Measurements from ENCODE around the gene FAH. TPM values are rescaled to one million over a fixed set of nuclear protein-coding genes. Genes with fewer than 3 reads are reported as not detected.

Gene FAH
- polyA plus RNA-seq, 1 donor (not counting 4 experiments of a cell fraction or from before 2014, with no cell fraction given) = 29.4 TPM

DNA sequence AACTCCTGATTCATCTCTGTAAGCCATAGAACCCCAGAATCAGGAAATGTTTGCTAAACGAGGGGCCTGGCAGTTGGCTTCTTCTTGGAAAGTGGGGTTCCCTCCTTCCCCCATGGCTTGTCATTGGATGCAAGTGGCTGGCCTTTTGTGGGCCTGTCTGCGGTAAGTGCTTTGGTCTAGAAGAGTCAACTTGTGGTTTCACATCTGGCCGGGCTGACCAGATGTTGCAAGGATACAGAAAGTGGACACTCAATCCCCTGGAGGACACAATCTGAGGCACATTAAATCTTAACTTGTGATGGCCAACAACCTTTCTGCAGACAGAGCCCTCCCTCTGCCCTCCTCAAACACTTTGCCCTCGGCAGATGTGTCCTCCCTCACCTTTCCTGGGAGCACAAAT lies 1.1 kb downstream of the FAH start:
- Histone ChIP-seq H2AFZ (ENCODE audit: control insufficient read depth, low read length) (no peak overlapping the region), H3K4me1 (ENCODE audit: control insufficient read depth, extremely low read depth, insufficient read depth, low read length) (peaks cover 11% of the 10 kb centered on the region), H3K9ac (ENCODE audit: control insufficient read depth, extremely low read depth, insufficient read depth, low read length) (peak overlapping the region; percentile 82), H4K20me1 (ENCODE audit: control insufficient read depth, extremely low read depth, insufficient read depth, low read length) (no peaks in the 10 kb centered on the region), H3K9me3 (ENCODE audit: control insufficient read depth, low read depth, low read length) (no peaks in the 10 kb centered on the region), H3K9me1 (ENCODE audit: control insufficient read depth, extremely low read depth, insufficient read depth, low read length) (no peaks in the 10 kb centered on the region), H3K36me3 (ENCODE audit: control insufficient read depth in 2 of 2, extremely low read depth in 1 of 2, insufficient read depth in 2 of 2, low read length in 2 of 2) (peaks cover 0 to 4% of the 10 kb centered on the region in 2 experiments), H3K4me3 (ENCODE audit: control insufficient read depth in 2 of 3, extremely low read depth in 1 of 3, insufficient read depth in 2 of 3, low read depth in 1 of 3, low read length in 3 of 3) (peak overlapping the region in 2 of 3 experiments; percentile 71 to 88), H3K79me2 (ENCODE audit: control insufficient read depth, insufficient read depth, low read length) (no peaks in the 10 kb centered on the region), H3K27me3 (ENCODE audit: control insufficient read depth, extremely low read depth, insufficient read depth, low read length) (no peaks in the 10 kb centered on the region), H3K4me2 (ENCODE audit: control insufficient read depth, extremely low read depth, insufficient read depth, low read depth, low read length) (peak overlapping the region; percentile 78), H3K27ac (ENCODE audit: control insufficient read depth, insufficient read depth, low read length) (peak overlapping the region; percentile 64)
- DNase-seq (ENCODE audit: low read depth, low spot score) (no peak), FAIRE-seq (no peak)
- dilution Hi-C loops (cut with MboI; ENCODE audit: extremely low pct_ligation_motif_present, low sequenced_read_pairs) = no loop called here
- TF ChIP-seq, protein P1, sequence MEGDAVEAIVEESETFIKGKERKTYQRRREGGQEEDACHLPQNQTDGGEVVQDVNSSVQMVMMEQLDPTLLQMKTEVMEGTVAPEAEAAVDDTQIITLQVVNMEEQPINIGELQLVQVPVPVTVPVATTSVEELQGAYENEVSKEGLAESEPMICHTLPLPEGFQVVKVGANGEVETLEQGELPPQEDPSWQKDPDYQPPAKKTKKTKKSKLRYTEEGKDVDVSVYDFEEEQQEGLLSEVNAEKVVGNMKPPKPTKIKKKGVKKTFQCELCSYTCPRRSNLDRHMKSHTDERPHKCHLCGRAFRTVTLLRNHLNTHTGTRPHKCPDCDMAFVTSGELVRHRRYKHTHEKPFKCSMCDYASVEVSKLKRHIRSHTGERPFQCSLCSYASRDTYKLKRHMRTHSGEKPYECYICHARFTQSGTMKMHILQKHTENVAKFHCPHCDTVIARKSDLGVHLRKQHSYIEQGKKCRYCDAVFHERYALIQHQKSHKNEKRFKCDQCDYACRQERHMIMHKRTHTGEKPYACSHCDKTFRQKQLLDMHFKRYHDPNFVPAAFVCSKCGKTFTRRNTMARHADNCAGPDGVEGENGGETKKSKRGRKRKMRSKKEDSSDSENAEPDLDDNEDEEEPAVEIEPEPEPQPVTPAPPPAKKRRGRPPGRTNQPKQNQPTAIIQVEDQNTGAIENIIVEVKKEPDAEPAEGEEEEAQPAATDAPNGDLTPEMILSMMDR (optimal IDR thresholded peaks at IDR 0.05 in 1 of 3, IDR thresholded peaks at IDR 0.05 in 1 of 3, conservative IDR thresholded peaks at IDR 0.05 in 1 of 3; ENCODE audit: extremely low read depth in 1 of 3, insufficient read depth in 2 of 3, low read length in 3 of 3) = no peak
- TF ChIP-seq EZH2 (IDR thresholded peaks at IDR 0.05; ENCODE audit: low read length) = no peak

DNA sequence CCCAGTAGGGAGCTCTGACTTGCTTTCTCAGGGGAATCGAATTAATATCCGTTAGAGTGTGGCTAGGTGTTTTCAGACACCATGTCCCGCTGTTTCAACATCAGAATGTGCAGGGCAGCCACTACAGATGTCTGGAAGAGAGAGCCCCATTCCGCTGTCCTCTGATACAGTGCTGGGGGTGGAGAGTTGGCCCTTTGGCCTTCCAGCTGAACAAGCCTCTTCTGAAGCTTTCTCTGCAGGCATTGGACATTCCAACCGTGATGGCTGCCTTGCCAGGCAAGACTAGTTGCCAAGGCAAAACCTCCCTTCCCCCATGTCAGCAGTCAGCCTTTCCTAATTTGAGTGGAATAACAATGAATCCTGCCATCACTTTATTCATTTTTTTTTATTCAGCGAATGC lies 1.5 kb downstream of the FAH start:
- Histone ChIP-seq H4K20me1 (ENCODE audit: control insufficient read depth, extremely low read depth, insufficient read depth, low read length) (no peaks in the 10 kb centered on the region), H3K36me3 (ENCODE audit: control insufficient read depth in 2 of 2, extremely low read depth in 1 of 2, insufficient read depth in 2 of 2, low read length in 2 of 2) (peaks cover 1 to 4% of the 10 kb centered on the region in 2 experiments), H3K27me3 (ENCODE audit: control insufficient read depth, extremely low read depth, insufficient read depth, low read length) (no peaks in the 10 kb centered on the region), H2AFZ (ENCODE audit: control insufficient read depth, low read length) (no peak overlapping the region), H3K4me1 (ENCODE audit: control insufficient read depth, extremely low read depth, insufficient read depth, low read length) (peaks cover 11% of the 10 kb centered on the region), H3K9ac (ENCODE audit: control insufficient read depth, extremely low read depth, insufficient read depth, low read length) (no peak overlapping the region), H3K4me3 (ENCODE audit: control insufficient read depth in 2 of 3, extremely low read depth in 1 of 3, insufficient read depth in 2 of 3, low read depth in 1 of 3, low read length in 3 of 3) (no peak overlapping the region), H3K27ac (ENCODE audit: control insufficient read depth, insufficient read depth, low read length) (no peak overlapping the region), H3K9me1 (ENCODE audit: control insufficient read depth, extremely low read depth, insufficient read depth, low read length) (no peaks in the 10 kb centered on the region), H3K79me2 (ENCODE audit: control insufficient read depth, insufficient read depth, low read length) (no peaks in the 10 kb centered on the region), H3K4me2 (ENCODE audit: control insufficient read depth, extremely low read depth, insufficient read depth, low read depth, low read length) (no peak overlapping the region), H3K9me3 (ENCODE audit: control insufficient read depth, low read depth, low read length) (no peaks in the 10 kb centered on the region)
- no peak for TF ChIP-seq EZH2 (IDR thresholded peaks at IDR 0.05; ENCODE audit: low read length)
- TF ChIP-seq, protein P1 (optimal IDR thresholded peaks at IDR 0.05 in 1 of 3, IDR thresholded peaks at IDR 0.05 in 1 of 3, conservative IDR thresholded peaks at IDR 0.05 in 1 of 3; ENCODE audit: extremely low read depth in 1 of 3, insufficient read depth in 2 of 3, low read length in 3 of 3) = no peak
- dilution Hi-C loops (cut with MboI; ENCODE audit: extremely low pct_ligation_motif_present, low sequenced_read_pairs) = no loop called here
- FAIRE-seq = no peak
- no peak for DNase-seq (ENCODE audit: low read depth, low spot score)

Data from keratinocyte (primary cell).